GM12878 (cell line): Measurements from ENCODE around the gene MBD5. TPM values are rescaled to one million over a fixed set of nuclear protein-coding genes. Genes with fewer than 3 reads are reported as not detected.

Experiments used
- ATAC-seq: fragments of 200-7000 bp; cut with Tn5 transposase; 3 replicates; pipeline ENCODE4 v1.9.1; 2020; ENCODE audit warnings: mild to moderate bottlenecking, moderate library complexity
- BruUV-seq: library from RNA; stranded (reverse); fragments of 400-500 nt; replicated peaks from 2 replicates; lab custom pipeline; 2021; lab: Mats Ljungman, UMichigan
- CTCF ChIA-PET: fragments of 300-600 bp; sonication (Branson Sonifier 250); formaldehyde crosslinking; extraction: SDS; loops from one replicate; lab custom pipeline; 2021; ENCODE audit warnings: inconsistent platforms; lab: Yijun Ruan, JAX
- POLR2A ChIA-PET: fragments of 350-600 bp; formaldehyde crosslinking; extraction: SDS; loops from one replicate; lab custom pipeline; 2021; ENCODE audit warnings: inconsistent platforms; lab: Charles Lee
- RAD21 ChIA-PET: fragments of 300-600 bp; sonication (Branson Sonifier 250); formaldehyde crosslinking; loops from one replicate; lab custom pipeline; 2023; ENCODE audit warnings: antibody characterized with exemption; ENCODE audit not compliant: unreplicated experiment; lab: Charles Lee
- SMC1A ChIA-PET: fragments of 300-600 bp; sonication (Branson Sonifier 250); formaldehyde crosslinking; loops from one replicate; lab custom pipeline; 2023; ENCODE audit not compliant: unreplicated experiment, uncharacterized antibody; lab: Charles Lee
- DNase-seq: peaks from one replicate; pipeline ENCODE4 v3.0.0-alpha.2; 2011; ENCODE audit warnings: low read depth, low spot score
- FAIRE-seq: peaks from 3 replicates; lab custom pipeline; 2011; peaks lifted over from hg19 to GRCh38; lab: Jason Lieb, UNC
- H2AFZ ChIP-seq: 2 replicates; pipeline ENCODE4 v1.6.0; 2011; ENCODE audit warnings: low read depth, low read length, control low read depth; ENCODE audit not compliant: control insufficient read depth
- H3K27ac ChIP-seq: 2 replicates; pipeline ENCODE4 v1.5.1; 2011; ENCODE audit warnings: control low read depth; ENCODE audit not compliant: control insufficient read depth, insufficient read depth
- H3K27me3 ChIP-seq, 2 experiments: replicated peaks in 1 of 2; 2 replicates each; pipeline versions ENCODE4 v1.6.0 to v1.6.1; 2011; ENCODE audit warnings: low read length in 1 of 2; ENCODE audit not compliant: control insufficient read depth in 2 of 2, insufficient read depth in 2 of 2
- H3K36me3 ChIP-seq, 2 experiments: 2 replicates each; pipeline ENCODE4 v1.5.1; 2011; ENCODE audit warnings: low read length in 1 of 2; ENCODE audit not compliant: control insufficient read depth in 2 of 2, insufficient read depth in 2 of 2
- H3K4me1 ChIP-seq: 2 replicates; pipeline ENCODE4 v1.6.1; 2011; ENCODE audit warnings: mild to moderate bottlenecking, low read length, moderate library complexity, mixed read lengths; ENCODE audit not compliant: control insufficient read depth, insufficient read depth
- H3K4me2 ChIP-seq: 2 replicates; pipeline ENCODE4 v1.6.0; 2011; ENCODE audit warnings: control low read depth; ENCODE audit not compliant: control insufficient read depth, insufficient read depth
- H3K4me3 ChIP-seq: fragments of 200-600 bp; sonication (generic); 2 replicates; pipeline ENCODE4 v1.5.1; 2016
- H3K79me2 ChIP-seq: 2 replicates; pipeline ENCODE4 v1.6.0; 2011; ENCODE audit warnings: low read length; ENCODE audit not compliant: control insufficient read depth, insufficient read depth
- H3K9ac ChIP-seq: 2 replicates; pipeline ENCODE4 v1.8.0; 2011; ENCODE audit warnings: low read length, control low read depth, mixed read lengths; ENCODE audit not compliant: control insufficient read depth, insufficient read depth
- H3K9me3 ChIP-seq: replicated peaks from 3 replicates; pipeline ENCODE4 v1.5.1; 2011; ENCODE audit warnings: mild to moderate bottlenecking, low read length; ENCODE audit not compliant: control insufficient read depth, insufficient read depth
- H4K20me1 ChIP-seq: 2 replicates; pipeline ENCODE4 v1.6.0; 2011; ENCODE audit not compliant: control insufficient read depth, insufficient read depth
- BCL3 ChIP-seq: IDR thresholded peaks from 2 replicates; pipeline ENCODE4 v1.6.1; 2011; ENCODE audit warnings: borderline replicate concordance, low read depth, mild to moderate bottlenecking, moderate library complexity, low read length; ENCODE audit not compliant: insufficient read depth, poor library complexity, severe bottlenecking
- CHD2 ChIP-seq: IDR thresholded peaks from 2 replicates; pipeline ENCODE4 v1.6.1; 2011; ENCODE audit warnings: low read depth, low read length, improper control_type of control experiment, borderline replicate concordance
- CREM ChIP-seq: IDR thresholded peaks from 2 replicates; pipeline ENCODE4 v1.6.1; 2014; ENCODE audit warnings: antibody characterized with exemption, low read depth
- POLR2A ChIP-seq: IDR thresholded peaks from 2 replicates; pipeline ENCODE4 v1.6.1; 2011; ENCODE audit warnings: low read depth, mild to moderate bottlenecking, low read length
- RFX5 ChIP-seq: IDR thresholded peaks from 2 replicates; pipeline ENCODE4 v1.6.1; 2011; ENCODE audit warnings: low read depth, low read length, improper control_type of control experiment
- SIN3A ChIP-seq: IDR thresholded peaks from 2 replicates; pipeline ENCODE4 v1.6.1; 2012; ENCODE audit warnings: low read depth, low read length, improper control_type of control experiment
- WGBS: methylation state at CpG from one replicate; pipeline ENCODE4 v1.1.6; 2016; ENCODE audit warnings: low lambda C conversion rate; ENCODE audit not compliant: insufficient replicate concordance, insufficient coverage; ENCODE audit errors: missing lambda C conversion rate; 5-methylcytosine and 5-hydroxymethylcytosine counted together
- in situ Hi-C: fragments of 300-500 bp; cut with MboI; formaldehyde crosslinking; loops from 9 replicates; pipeline ENCODE4 v1.14.3; 2018; ENCODE audit warnings: mixed read lengths
- intact Hi-C: fragments of 100-400 bp; cut with micrococcal nuclease; formaldehyde crosslinking; loops from one replicate; pipeline ENCODE4 v1.14.2; 2022; ENCODE audit not compliant: unreplicated experiment
- polyA plus RNA-seq, 11 experiments: library from polyadenylated mRNA; depleted of rRNA in 4 of 11; unstranded in 6 of 11; stranded (reverse) in 5 of 11; fragments of >200 nt; fragmentation: Nextera tagmentation in 4 of 11; fragmentation: Illumina TruSeq in 1 of 11; extraction: Ambion mirVana in 4 of 11; extraction: Trizol in 1 of 11; gene quantifications; 1 replicate in 1 of 11; 2 replicates in 10 of 11; pipeline versions ENCODE4 v1.2.1 to v1.2.3, GENCODE V29; 2011 to 2016; ENCODE audit warnings: inconsistent platforms in 2 of 11, missing spikeins in 2 of 11, low read depth in 1 of 11
- total RNA-seq, 4 experiments: library from RNA; depleted of rRNA in 3 of 4; stranded (reverse); fragments of >200 nt in 3 of 4; fragmentation: Illumina TruSeq in 1 of 4; extraction: Trizol in 1 of 4; gene quantifications; 2 replicates each; pipeline versions ENCODE4 v1.2.1 to v1.2.3, GENCODE V29; 2013 to 2021

Gene MBD5
- total and polyA plus RNA-seq, 10 of the 15 experiments (the other 5 are each of a cell fraction or from before 2014, with no cell fraction given) = 7.4 to 58.0 (median 21.2) TPM

DNA sequence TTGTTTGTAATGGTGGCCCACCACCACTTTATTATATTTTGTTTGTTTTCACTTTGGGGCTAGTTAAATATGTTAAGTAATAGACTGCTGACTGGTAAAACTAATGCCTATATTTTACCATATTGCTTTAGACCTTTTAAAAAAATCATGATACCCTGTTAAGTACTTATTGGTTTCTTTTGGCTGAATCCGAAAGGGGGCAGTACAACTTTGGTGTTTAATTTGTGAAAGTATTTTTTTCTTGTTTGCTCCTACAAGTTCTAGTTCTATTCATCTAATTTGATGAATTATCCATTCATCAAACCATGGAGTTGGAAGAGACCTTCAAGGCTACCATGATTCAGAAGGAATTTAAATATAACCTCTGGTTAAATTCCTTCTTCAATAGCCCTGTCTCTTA is 147.0 kb downstream of the MBD5 start:
- CTCF ChIA-PET = interaction anchor here (1.3 kb wide), 1 partner anchor 10 kb away, joined by 3 read pairs; no protein-coding TSS in a partner anchor
- no peaks in the 10 kb centered on the region for H3K79me2 ChIP-seq
- ATAC-seq = no peak

More for the DNA sequence above, 147.0 kb downstream of the MBD5 start:
- 96% methylated on average over 1 of the region's 1 CpG for WGBS
- no peak overlapping the region for H3K9ac ChIP-seq
- H3K4me1 ChIP-seq = no peaks in the 10 kb centered on the region
- H3K9me3 ChIP-seq = peaks cover 3% of the 10 kb centered on the region; the same call in 2 of the 3 replicates
- no TSS peak for BruUV-seq
- ChIA-PET SMC1A (interaction anchor here (1.4 kb wide), 1 partner anchor 49 kb away, joined by 3 read pairs; no protein-coding TSS in a partner anchor), RAD21 (interaction anchor here (1.7 kb wide), 1 partner anchor 341 kb away, joined by 4 read pairs; no protein-coding TSS in a partner anchor), POLR2A (no interaction called here)
- no peak overlapping the region for H3K27ac ChIP-seq
- in situ Hi-C loops (no loop called here), intact Hi-C loops (no loop called here)
- H2AFZ ChIP-seq = no peak overlapping the region
- H3K36me3 ChIP-seq = no peaks in the 10 kb centered on the region; a peak in 1 of 4 replicates
- TF ChIP-seq RFX5 (no peak), POLR2A (no peak), CHD2 (no peak), BCL3 (no peak), SIN3A (no peak), CREM (no peak)
- H3K27me3 ChIP-seq = no peaks in the 10 kb centered on the region
- no peaks in the 10 kb centered on the region for H4K20me1 ChIP-seq
- DNase-seq (no peak), FAIRE-seq (no peak)
- no peak overlapping the region for H3K4me3 ChIP-seq
- no peak overlapping the region for H3K4me2 ChIP-seq
